ENCODE data around the gene UIMC1. TPM values are rescaled to one million over a fixed set of nuclear protein-coding genes. Genes with fewer than 3 reads are reported as not detected.

UIMC1 gene
- total RNA-seq, 2 experiments from 2014 or later, result 42.7 to 78.5 TPM

GRCh38 chr5:177045631-177046030, 39.1 kb upstream of the UIMC1 start:
- ChIA-PET CTCF (ENCODE audit: unreplicated experiment) (no interaction called here), POLR2A (interaction anchor here (0.5 to 1.2 kb wide), 3 partner anchors 10 to 16 kb away, joined by 5 read pairs; no protein-coding TSS in a partner anchor)
- H3K9me2 ChIP-seq (ENCODE audit: insufficient read depth, low read length), result no peaks in the 10 kb centered on the region
- H4K20me1 ChIP-seq (ENCODE audit: insufficient read depth, low read length), result no peaks in the 10 kb centered on the region; the same call in 1 of the 2 replicates
- H3K4me3 ChIP-seq (ENCODE audit: low read depth, low read length, poor library complexity, severe bottlenecking), result no peak overlapping the region
- TF ChIP-seq CTCF (conservative IDR thresholded peaks at IDR 0.05; ENCODE audit: low read length) (no peak), EZH2phosphoT487 (IDR thresholded peaks at IDR 0.05; ENCODE audit: borderline replicate concordance, low read depth, low read length) (no peak)
- BruUV-seq (replicated peaks), result no TSS peak
- H3K27ac ChIP-seq (ENCODE audit: low read depth, low read length, poor library complexity, severe bottlenecking), result no peak overlapping the region
- H2AFZ ChIP-seq (ENCODE audit: low read length), result no peak overlapping the region
- DNase-seq (ENCODE audit: low spot score), result no peak
- no peaks in the 10 kb centered on the region for H3K9me3 ChIP-seq (ENCODE audit: low read length)
- H3K36me3 ChIP-seq (ENCODE audit: insufficient read depth, low read length), result peaks cover 95% of the 10 kb centered on the region
- no peaks in the 10 kb centered on the region for H3K79me2 ChIP-seq (ENCODE audit: insufficient read depth, low read depth, low read length)
- no peaks in the 10 kb centered on the region for H3K4me1 ChIP-seq (ENCODE audit: insufficient read depth, low read length, poor library complexity, severe bottlenecking)
- intact Hi-C loops (cut with micrococcal nuclease; ENCODE audit: unreplicated experiment), result no loop called here
- H3K4me2 ChIP-seq (ENCODE audit: low read length), result no peak overlapping the region

GRCh38 chr5:177044641-177045040, 38.1 kb upstream of the UIMC1 start:
- TF ChIP-seq CTCF (conservative IDR thresholded peaks at IDR 0.05; ENCODE audit: low read length) (no peak), EZH2phosphoT487 (IDR thresholded peaks at IDR 0.05; ENCODE audit: borderline replicate concordance, low read depth, low read length) (no peak)
- H3K9me2 ChIP-seq (ENCODE audit: insufficient read depth, low read length), result no peaks in the 10 kb centered on the region
- ChIA-PET CTCF (ENCODE audit: unreplicated experiment) (no interaction called here), POLR2A (interaction anchor here (0.6 to 1.2 kb wide), 3 partner anchors 9 to 163 kb away, joined by 3 to 5 read pairs (median 5); no protein-coding TSS in a partner anchor)
- intact Hi-C loops (cut with micrococcal nuclease; ENCODE audit: unreplicated experiment), result no loop called here
- no peak overlapping the region for H3K4me2 ChIP-seq (ENCODE audit: low read length)
- no peak overlapping the region for H3K4me3 ChIP-seq (ENCODE audit: low read depth, low read length, poor library complexity, severe bottlenecking)
- peaks cover 94% of the 10 kb centered on the region for H3K36me3 ChIP-seq (ENCODE audit: insufficient read depth, low read length)
- no peaks in the 10 kb centered on the region for H3K79me2 ChIP-seq (ENCODE audit: insufficient read depth, low read depth, low read length)
- H3K4me1 ChIP-seq (ENCODE audit: insufficient read depth, low read length, poor library complexity, severe bottlenecking), result no peaks in the 10 kb centered on the region
- no peak for DNase-seq (ENCODE audit: low spot score)
- H3K27ac ChIP-seq (ENCODE audit: low read depth, low read length, poor library complexity, severe bottlenecking), result no peak overlapping the region
- no peaks in the 10 kb centered on the region for H3K9me3 ChIP-seq (ENCODE audit: low read length)
- H4K20me1 ChIP-seq (ENCODE audit: insufficient read depth, low read length), result no peaks in the 10 kb centered on the region; the same call in 1 of the 2 replicates
- BruUV-seq (replicated peaks), result no TSS peak
- H2AFZ ChIP-seq (ENCODE audit: low read length), result no peak overlapping the region

GRCh38 chr5:177043958-177044357, 37.4 kb upstream of the UIMC1 start:
- POLR2A ChIA-PET, result interaction anchor here (0.6 kb wide), 1 partner anchor 288 kb away, joined by 3 read pairs; no protein-coding TSS in a partner anchor
- CTCF ChIA-PET (ENCODE audit: unreplicated experiment), result no interaction called here
- peaks cover 95% of the 10 kb centered on the region for H3K36me3 ChIP-seq (ENCODE audit: insufficient read depth, low read length)

More at GRCh38 chr5:177043958-177044357, 37.4 kb upstream of the UIMC1 start:
- Histone ChIP-seq H4K20me1 (ENCODE audit: insufficient read depth, low read length) (no peaks in the 10 kb centered on the region; the same call in 1 of the 2 replicates), H3K4me3 (ENCODE audit: low read depth, low read length, poor library complexity, severe bottlenecking) (no peak overlapping the region), H3K79me2 (ENCODE audit: insufficient read depth, low read depth, low read length) (no peaks in the 10 kb centered on the region; the same call in 1 of the 2 replicates), H3K9me2 (ENCODE audit: insufficient read depth, low read length) (no peaks in the 10 kb centered on the region), H3K27ac (ENCODE audit: low read depth, low read length, poor library complexity, severe bottlenecking) (no peak overlapping the region), H3K4me1 (ENCODE audit: insufficient read depth, low read length, poor library complexity, severe bottlenecking) (no peaks in the 10 kb centered on the region), H3K4me2 (ENCODE audit: low read length) (no peak overlapping the region), H3K9me3 (ENCODE audit: low read length) (no peaks in the 10 kb centered on the region), H2AFZ (ENCODE audit: low read length) (no peak overlapping the region)
- no peak for TF ChIP-seq CTCF (conservative IDR thresholded peaks at IDR 0.05; ENCODE audit: low read length)
- no peak for TF ChIP-seq EZH2phosphoT487 (IDR thresholded peaks at IDR 0.05; ENCODE audit: borderline replicate concordance, low read depth, low read length)
- intact Hi-C loops (cut with micrococcal nuclease; ENCODE audit: unreplicated experiment), result no loop called here
- BruUV-seq (replicated peaks), result no TSS peak
- no peak for DNase-seq (ENCODE audit: low spot score)
